Measurements from ENCODE around the gene PROZ. TPM values are rescaled to one million over a fixed set of nuclear protein-coding genes. Genes with fewer than 3 reads are reported as not detected.

The PROZ gene
- total RNA-seq, 1 donor from 2014 or later, result not detected

- Mint-ChIP-seq H3K27me3 (peaks cover 35% of the 10 kb centered on the region), H3K36me3 (ENCODE audit: insufficient read depth) (no peaks in the 10 kb centered on the region), H3K9me3 (ENCODE audit: low read depth) (no peaks in the 10 kb centered on the region), H3K4me1 (ENCODE audit: low read depth) (peaks cover 16% of the 10 kb centered on the region), H3K4me3 (ENCODE audit: low read depth) (no peak overlapping the region), H3K27ac (no peak overlapping the region)
- no peak for DNase-seq (ENCODE audit: low spot score, unreplicated experiment)
- TF ChIP-seq CTCF (IDR thresholded peaks at IDR 0.05; ENCODE audit: unreplicated experiment), result no peak
Observed at GRCh38 chr13:113155201-113155600, 3.2 kb upstream of the PROZ start.

- H3K27ac Mint-ChIP-seq, result no peak overlapping the region
- H3K4me1 Mint-ChIP-seq (ENCODE audit: low read depth), result peaks cover 15% of the 10 kb centered on the region
- no peak overlapping the region for H3K4me3 Mint-ChIP-seq (ENCODE audit: low read depth)
- no peak for DNase-seq (ENCODE audit: low spot score, unreplicated experiment)
- H3K27me3 Mint-ChIP-seq, result peaks cover 37% of the 10 kb centered on the region
- H3K36me3 Mint-ChIP-seq (ENCODE audit: insufficient read depth), result no peaks in the 10 kb centered on the region
- no peaks in the 10 kb centered on the region for H3K9me3 Mint-ChIP-seq (ENCODE audit: low read depth)
- no peak for TF ChIP-seq CTCF (IDR thresholded peaks at IDR 0.05; ENCODE audit: unreplicated experiment)
Observed at GRCh38 chr13:113155982-113156655, 2.3 kb upstream of the PROZ start.

DNA sequence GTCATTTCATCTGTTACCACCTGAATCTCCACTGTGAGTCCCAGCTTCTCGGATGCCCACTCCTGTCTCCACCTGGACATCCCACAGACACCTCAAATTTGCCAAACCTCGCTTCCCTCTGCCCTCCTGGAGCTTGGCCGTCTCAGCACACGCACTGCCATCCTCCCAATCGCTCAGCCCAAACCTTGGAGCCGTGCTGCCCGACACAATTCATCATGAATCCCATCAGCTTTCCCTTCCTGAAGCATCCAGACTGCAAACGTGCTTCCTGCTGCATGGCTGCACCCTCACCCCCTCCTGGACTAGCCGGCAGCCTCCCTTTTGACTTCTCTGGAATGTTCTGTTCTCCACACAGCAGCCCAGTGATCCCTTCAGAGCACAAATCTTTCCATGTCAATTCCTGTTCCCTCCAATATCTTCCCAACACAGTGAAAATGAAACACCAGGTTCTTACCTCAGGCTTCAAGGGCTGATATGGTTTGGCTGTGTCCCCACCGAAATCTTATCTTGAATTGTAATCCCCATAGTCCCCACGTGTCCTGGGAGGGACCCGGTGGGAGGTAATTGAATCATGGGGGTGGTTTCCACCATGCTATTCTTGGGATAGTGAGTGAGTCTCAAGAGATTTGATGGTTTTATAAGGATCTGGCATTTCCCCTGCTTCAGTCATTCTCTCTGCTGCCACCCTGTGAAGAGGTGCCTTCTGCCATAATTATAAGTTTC is 1.1 kb upstream of the PROZ start:
- H3K27ac Mint-ChIP-seq, result no peak overlapping the region
- DNase-seq (ENCODE audit: low spot score, unreplicated experiment), result no peak
- H3K4me1 Mint-ChIP-seq (ENCODE audit: low read depth), result peaks cover 12% of the 10 kb centered on the region
- H3K27me3 Mint-ChIP-seq, result peaks cover 28% of the 10 kb centered on the region
- H3K36me3 Mint-ChIP-seq (ENCODE audit: insufficient read depth), result no peaks in the 10 kb centered on the region
- no peaks in the 10 kb centered on the region for H3K9me3 Mint-ChIP-seq (ENCODE audit: low read depth)
- H3K4me3 Mint-ChIP-seq (ENCODE audit: low read depth), result no peak overlapping the region
- no peak for TF ChIP-seq CTCF (IDR thresholded peaks at IDR 0.05; ENCODE audit: unreplicated experiment)

GRCh38 chr13:113158946-113159345 is 498 bp downstream of the PROZ start:
- Mint-ChIP-seq H3K9me3 (ENCODE audit: low read depth) (no peaks in the 10 kb centered on the region), H3K27me3 (peaks cover 31% of the 10 kb centered on the region), H3K4me3 (ENCODE audit: low read depth) (no peak overlapping the region), H3K4me1 (ENCODE audit: low read depth) (peaks cover 10% of the 10 kb centered on the region), H3K27ac (no peak overlapping the region), H3K36me3 (ENCODE audit: insufficient read depth) (no peaks in the 10 kb centered on the region)
- TF ChIP-seq CTCF (IDR thresholded peaks at IDR 0.05; ENCODE audit: unreplicated experiment), result no peak
- no peak for DNase-seq (ENCODE audit: low spot score, unreplicated experiment)

DNA sequence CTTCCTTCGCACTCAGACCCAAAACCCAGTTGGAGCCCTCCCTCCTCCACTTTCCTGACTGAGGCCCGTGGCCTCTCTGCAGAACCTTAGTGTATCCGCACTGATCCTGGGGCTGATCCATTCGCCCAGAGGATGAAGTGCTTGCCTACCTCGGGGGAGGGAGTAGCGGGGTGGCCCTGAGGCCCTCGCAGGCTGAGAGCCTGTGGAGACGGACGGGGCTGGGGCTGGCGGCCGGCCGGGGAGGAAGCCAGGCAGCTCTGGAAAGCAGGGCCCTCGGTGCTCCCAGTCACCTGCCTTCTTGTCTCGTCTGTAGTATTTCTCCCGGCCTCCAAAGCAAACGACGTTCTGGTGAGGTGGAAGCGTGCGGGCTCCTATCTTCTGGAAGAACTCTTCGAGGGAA is 1.3 kb downstream of the PROZ start:
- H3K27ac Mint-ChIP-seq, result no peak overlapping the region
- no peak for TF ChIP-seq CTCF (IDR thresholded peaks at IDR 0.05; ENCODE audit: unreplicated experiment)
- no peak for DNase-seq (ENCODE audit: low spot score, unreplicated experiment)
- peaks cover 10% of the 10 kb centered on the region for H3K4me1 Mint-ChIP-seq (ENCODE audit: low read depth)
- H3K36me3 Mint-ChIP-seq (ENCODE audit: insufficient read depth), result no peaks in the 10 kb centered on the region
- H3K27me3 Mint-ChIP-seq, result peaks cover 35% of the 10 kb centered on the region
- no peaks in the 10 kb centered on the region for H3K9me3 Mint-ChIP-seq (ENCODE audit: low read depth)
- H3K4me3 Mint-ChIP-seq (ENCODE audit: low read depth), result no peak overlapping the region
